Measurements from ENCODE around the gene BLZF1.
A peak's percentile ranks its signal among the peaks of the same experiment; 100 is the strongest.
"Not testable (repeated sequence)": the region's sequence is repeated elsewhere in the genome, so short reads cannot be mapped to it uniquely, and the experiment has no call there.

Gene BLZF1

GRCh38 chr1:169367686-169368405, at the start of gene BLZF1, which contains the start of gene NME7:
Gene BLZF1, plus strand, starts transcription at chr1:169368195. Its CDS starts 1,328 bp downstream, at chr1:169369523.
Gene NME7, minus strand, starts transcription at chr1:169367797. Its CDS starts 87 bp downstream, at chr1:169367710.
- DNase-seq (ENCODE audit: low spot score): peak; percentile 93
- peak; percentile 92 for FAIRE-seq

DNA sequence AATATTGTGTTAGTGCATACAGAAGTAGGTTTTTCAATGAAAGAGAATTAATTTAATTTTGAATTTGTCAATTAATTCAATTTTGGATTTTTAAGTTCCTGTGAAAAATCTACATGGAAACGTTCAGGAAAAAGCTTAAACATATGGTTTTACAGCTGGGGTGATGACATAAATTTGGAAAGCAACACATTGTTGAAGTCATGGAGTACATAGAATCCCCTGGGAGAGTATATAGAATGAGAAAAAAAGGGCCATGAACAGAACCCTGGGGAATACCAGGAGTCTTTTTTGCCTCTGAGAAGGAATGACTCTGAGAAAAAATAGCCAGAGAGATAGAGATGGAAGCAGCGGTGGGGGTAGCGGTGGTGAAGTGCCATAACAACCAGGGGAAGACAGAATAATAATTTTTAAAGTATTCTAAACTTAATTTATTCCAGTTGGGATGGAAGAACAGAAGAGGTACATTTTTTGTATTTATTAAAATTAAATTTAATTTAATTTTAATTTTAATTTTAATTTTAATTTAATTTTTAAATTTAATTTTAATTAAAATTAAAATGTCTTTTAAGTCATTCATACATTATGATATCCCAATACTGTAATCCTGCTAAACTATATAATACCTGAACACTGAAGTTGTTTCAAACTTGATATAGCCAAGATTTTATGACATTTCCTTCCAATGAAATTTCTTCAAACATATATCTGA, 49.3 kb upstream of the BLZF1 start:
- FAIRE-seq: peak; percentile 72

GRCh38 chr1:169321539-169321938, 46.5 kb upstream of the BLZF1 start:
- FAIRE-seq: peak; percentile 16
- DNase-seq (ENCODE audit: low spot score): no peak

More for the DNA sequence above, 49.3 kb upstream of the BLZF1 start:
- no peak for DNase-seq (ENCODE audit: low spot score)

GRCh38 chr1:169322138-169322537, 45.9 kb upstream of the BLZF1 start:
- FAIRE-seq (no peak), DNase-seq (ENCODE audit: low spot score) (no peak)

DNA sequence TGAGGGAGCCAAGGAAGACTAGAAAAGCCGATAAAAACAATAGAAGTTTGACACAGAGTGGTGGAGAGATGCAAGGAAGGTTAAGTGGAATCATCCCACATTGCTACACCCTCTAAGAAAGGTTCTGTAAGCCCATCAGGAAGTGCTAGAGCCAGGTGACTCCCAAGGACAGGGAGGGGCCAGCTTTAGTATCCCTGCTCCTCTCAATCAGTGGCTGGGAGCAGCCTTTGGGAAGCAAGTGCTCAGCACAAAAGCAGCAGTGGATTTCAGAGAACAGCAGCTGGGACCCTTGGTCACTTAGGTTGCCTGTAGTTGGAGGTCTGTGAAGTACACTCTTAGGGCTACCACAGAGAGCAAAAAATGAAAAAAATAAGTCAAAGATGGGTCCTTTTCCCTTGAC, 42.9 kb upstream of the BLZF1 start:
- no peak for DNase-seq (ENCODE audit: low spot score)
- no peak for FAIRE-seq

DNA sequence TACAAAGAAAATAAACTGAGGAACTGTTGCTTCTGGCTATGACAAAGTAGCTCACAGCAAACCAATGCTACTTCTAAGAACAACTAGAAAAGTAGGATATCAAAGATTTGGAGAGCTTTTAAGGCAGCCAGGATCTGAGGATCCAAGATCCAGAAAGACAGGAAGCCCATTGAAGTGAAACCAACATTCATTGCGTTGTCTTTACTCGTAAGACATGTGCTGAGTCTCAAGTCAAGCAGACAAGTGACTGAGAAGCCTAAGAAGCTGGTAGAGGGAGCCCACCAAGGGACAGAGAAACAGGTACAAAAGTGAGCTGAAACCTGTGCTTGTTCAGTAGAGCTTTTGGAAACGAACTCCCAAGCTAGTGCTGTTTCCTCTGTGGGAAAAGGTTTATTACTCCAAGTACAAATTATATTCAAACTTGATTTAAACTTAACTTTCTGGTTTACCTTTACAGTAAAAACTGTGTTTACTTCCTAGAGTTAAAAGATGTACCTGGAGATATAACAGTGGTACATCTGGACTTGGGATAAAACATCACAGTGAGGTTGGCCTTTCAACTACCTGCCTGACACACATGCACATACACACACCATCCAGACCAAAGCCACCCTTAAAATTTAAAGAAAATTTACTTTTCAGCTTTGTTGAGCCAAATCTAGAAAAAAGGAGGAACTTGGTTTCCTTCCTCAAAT, 41.6 kb upstream of the BLZF1 start:
- peak; percentile 8 for DNase-seq (ENCODE audit: low spot score)
- no peak for FAIRE-seq

DNA sequence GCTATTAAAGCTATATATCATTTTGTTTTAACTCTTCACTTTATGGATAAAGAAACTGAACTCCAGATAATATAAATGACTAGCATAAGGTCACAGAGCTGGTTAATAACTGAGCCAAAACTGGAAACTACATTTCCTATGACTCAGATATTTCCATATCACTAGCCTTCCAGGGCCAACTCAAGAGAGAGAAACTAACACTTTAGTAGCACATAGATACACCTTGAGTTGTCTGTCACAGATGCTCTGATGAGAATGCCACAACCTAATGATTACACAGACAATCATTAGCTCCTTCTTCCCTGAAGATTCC, 41.1 kb upstream of the BLZF1 start:
- FAIRE-seq (peak; percentile 95), DNase-seq (ENCODE audit: low spot score) (peak; percentile 67)

- FAIRE-seq (no peak), DNase-seq (ENCODE audit: low spot score) (no peak)
Observed at GRCh38 chr1:169327875-169328274, 40.1 kb upstream of the BLZF1 start.

DNA sequence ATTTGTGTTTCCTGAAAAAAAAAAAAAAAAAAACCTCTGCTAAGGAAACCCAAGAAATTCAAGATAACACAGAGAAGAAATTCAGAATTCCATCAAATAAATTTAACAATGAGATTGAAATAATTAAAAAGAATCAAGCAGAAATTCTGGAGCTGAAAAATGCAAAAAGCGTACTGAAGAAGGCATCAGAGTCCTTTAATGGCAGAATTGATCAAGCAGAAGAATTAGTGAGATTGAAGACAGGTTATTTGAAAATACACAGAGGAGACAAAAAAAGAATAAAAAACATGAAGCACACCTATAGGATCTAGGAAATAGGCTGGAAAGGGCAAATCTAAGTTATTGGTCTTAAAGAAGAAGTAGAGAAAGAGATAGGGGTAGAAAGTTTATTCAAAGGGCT, 38.6 kb upstream of the BLZF1 start:
- DNase-seq (ENCODE audit: low spot score): no peak
- FAIRE-seq: no peak

DNA sequence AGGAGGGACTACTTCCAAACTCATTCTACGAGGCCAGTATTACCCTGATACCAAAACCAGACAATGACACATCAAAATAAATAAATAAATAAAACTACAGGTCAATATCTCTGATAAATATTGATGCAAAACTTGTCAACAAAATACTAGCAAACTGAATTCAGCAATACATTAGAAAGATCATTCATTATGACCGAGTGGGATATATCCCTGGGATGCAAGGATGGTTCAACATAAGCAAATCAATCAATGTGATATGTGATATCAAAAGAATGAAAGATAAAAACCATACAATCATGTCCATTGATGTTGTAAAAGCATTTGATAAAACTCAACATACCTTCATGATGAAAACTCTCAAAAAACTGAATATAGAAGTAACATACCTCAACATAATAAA, 37.1 kb upstream of the BLZF1 start:
- FAIRE-seq: no peak
- no peak for DNase-seq (ENCODE audit: low spot score)

GRCh38 chr1:169334727-169335126, 33.3 kb upstream of the BLZF1 start:
- DNase-seq (ENCODE audit: low spot score); FAIRE-seq: not testable (repeated sequence)

DNA sequence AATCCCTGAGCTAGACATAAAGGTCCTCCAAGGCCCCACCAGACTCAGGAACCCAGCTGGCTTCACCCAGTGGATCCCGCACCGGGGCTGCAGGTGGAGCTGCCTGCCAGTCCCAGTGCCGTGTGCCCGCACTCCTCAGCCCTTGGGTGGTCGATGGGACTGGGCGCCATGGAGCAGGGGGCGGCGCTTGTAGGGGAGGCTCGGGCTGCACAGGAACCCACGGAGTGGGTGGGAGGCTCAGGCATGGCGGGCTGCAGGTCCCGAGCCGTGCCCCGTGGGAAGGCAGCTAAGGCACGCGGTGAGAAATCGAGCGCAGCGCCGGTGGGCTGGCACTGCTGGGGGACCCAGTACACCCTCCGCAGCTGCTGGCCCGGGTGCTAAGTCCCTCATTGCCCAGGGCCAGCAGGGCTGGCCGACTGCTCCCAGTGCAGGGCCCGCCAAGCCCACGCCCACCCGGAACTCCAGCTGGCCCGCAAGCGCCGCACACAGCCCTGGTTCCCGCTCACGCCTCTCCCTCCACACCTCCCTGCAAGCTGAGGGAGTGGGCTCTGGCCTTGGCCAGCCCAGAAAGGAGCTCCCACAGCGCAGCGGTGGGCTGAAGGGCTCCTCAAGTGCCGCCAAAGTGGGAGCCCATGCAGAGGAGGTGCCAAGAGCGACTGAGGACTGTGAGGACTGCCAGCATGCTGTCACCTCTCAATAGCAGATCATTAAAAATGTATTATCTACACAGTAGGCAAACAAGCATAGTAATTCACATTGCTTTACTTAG, 30.9 kb upstream of the BLZF1 start:
- not testable (repeated sequence) for DNase-seq (ENCODE audit: low spot score); FAIRE-seq

DNA sequence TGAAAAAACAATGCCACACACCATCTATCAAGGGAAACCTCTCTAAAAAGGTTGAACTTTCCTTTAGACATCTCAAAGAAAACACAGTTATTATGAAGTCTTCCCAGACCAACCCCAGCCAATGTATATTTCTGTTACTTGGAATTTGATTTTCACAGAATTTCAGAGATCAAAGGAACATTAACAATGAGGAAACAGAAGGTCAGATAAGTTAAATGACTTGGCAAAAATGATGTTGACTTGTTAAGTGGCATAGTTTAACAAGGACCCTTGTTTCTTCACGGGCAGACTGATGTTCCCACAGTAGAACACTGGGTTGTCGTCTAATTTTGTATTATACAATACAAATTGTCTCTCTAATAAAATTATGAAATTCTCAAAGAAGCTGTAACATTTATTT, 29.4 kb upstream of the BLZF1 start:
- FAIRE-seq (no peak), DNase-seq (ENCODE audit: low spot score) (no peak)

DNA sequence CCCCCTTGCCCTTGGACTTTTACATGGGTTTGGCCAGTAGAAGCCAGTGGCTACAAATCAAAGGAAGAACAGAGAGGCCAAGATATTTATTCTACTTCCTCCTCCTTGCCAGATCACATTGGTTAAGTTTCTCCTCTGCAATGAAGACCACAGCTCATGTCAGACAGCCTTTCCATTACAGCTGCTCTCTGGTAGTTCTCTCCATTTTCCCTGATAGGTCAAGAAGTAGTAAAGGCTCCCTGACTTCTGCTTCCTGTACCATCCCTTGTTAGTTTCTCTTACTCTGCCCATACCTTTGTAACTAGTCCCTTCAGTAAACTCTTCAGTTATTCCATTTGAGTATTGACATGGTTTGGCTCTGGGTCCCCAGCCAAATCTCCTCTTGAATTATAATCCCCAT, 28.2 kb upstream of the BLZF1 start:
- DNase-seq (ENCODE audit: low spot score) (no peak), FAIRE-seq (no peak)

DNA sequence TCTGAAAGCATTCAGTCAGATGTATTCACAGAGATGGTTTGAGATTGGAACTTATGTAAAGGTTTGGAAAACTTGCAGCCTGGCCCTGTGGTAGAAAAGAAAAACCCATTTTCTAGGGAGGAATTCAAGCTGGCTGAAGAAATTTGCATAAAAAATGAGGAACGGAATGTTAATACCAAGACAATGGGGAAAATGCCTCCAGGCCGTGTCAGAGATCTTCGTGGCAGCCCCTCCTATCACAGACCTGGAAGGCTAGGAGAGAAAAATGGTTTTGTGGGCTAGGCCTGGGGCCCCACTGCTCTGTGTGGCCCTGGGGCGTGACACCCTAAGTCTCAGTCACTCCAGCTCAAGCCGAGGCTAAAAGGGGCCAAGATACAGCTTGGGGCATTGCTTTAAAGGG, 27.1 kb upstream of the BLZF1 start:
- no peak for DNase-seq (ENCODE audit: low spot score)
- no peak for FAIRE-seq

DNA sequence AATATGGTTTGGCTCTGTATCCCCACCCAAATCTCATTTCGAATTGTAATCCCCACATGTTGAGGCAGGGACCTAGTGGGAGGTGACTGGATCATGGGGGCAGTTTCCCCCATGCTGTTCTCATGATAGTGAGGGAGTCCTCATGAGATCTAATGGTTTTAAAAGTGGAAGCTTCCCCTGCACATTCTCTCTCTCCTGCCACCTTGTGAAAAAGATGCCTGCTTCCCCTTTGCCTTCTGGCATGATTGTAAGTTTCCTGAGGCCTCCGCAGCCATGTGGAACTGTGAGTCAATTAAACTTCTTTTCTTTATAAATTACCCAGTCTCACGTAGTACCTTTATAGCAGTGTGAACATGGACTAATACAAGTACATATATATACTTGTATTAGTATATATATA, 25.9 kb upstream of the BLZF1 start:
- not testable (repeated sequence) for FAIRE-seq; DNase-seq (ENCODE audit: low spot score)

DNA sequence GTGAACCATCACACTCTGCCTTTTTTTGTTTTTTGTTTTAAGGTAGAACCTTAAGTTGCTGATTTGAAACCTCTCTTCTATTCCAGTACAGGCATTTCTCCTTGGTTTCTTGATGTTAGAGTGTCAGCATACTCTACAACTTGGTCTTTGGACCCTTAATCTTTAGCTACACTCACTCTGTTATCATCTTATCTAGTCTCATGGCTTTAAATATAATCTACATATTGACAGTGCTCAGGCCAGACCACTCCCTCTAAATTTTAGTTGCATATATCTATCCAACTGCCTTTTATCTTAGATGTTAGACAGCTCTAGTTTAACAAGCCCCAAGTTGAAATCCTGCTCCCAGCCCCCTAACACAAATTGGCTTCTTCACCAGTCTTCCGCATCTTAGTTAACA, 22.5 kb upstream of the BLZF1 start:
- DNase-seq (ENCODE audit: low spot score): no peak
- FAIRE-seq: no peak

- no peak for FAIRE-seq
- DNase-seq (ENCODE audit: low spot score): no peak
Observed at GRCh38 chr1:169346036-169346589, 21.9 kb upstream of the BLZF1 start.

DNA sequence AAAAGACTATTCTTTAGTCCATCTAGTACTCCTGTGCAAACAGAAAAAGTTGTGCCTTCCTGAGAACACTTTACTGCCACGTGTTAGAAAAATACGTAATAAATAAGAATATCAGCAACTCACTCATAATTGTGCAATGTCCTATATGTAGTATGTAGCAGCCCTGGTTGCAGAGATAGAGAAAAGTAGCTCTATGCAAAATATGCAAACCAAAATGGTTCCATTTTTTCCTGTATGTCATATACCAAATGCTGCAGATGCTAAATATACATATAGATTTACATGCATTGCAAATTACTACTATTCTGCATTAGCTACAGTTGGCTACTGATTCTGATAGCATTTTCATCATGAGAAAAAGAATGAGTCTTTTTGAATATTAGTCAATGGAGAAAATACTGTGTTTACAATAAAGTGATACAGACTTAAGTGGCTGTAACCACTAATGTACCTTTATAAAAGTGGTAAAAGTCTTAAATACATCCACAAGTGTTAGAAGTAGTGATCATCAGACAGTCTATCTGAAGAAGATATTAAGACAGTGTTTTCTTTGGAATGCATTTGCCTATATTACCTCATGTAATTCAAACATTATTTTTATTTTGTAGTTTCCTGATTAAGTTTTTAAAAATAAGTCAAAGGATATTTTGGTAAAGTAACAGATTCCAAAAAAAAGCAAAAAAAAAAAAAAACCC, 20.2 kb upstream of the BLZF1 start:
- DNase-seq (ENCODE audit: low spot score) (no peak), FAIRE-seq (no peak)

DNA sequence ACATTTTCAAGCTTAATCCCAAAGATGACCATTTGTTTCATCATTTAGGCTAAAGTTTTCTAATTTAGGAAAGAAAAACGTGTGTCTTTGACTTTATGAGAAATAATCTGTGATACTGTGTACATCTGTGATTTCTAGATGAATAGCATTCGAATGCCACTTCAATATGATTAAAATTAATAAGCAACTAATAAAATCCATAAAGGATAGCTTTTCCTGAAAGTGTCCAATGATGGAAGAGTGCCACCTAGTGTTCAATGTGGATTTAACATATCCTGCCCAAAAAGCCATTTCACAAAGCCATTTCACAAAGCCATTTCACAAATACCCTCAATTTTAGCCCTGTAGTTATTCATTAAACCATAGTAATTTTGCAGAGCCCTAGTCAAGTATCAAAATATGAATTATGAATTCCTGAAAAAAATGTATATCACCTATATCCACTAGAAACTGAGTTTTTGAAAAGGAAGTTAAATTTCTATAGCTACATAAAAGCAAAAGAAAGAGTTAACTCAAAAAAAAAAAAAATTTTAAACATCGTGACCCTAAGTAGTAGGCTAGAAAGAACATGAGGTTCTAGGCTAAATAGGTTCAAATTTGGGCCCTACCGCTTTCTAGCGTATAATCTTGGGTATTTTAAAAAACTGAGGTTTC, 19.5 kb upstream of the BLZF1 start:
- FAIRE-seq: peak; percentile 85
- DNase-seq (ENCODE audit: low spot score): peak; percentile 45

Measured in RCC 7860 (cell line).